IPS-NIHi7 (cell line): ENCODE results near the gene CCDC88C.
A peak's percentile ranks its signal among the peaks of the same experiment; 100 is the strongest.
"Not testable (repeated sequence)": the region's sequence is repeated elsewhere in the genome, so short reads cannot be mapped to it uniquely, and the experiment has no call there.

Source experiments
- DNase-seq: peaks from one replicate; pipeline ENCODE4 v3.0.0; 2012; ENCODE audit warnings: mixed read lengths; ENCODE audit errors: extremely low spot score

The CCDC88C gene

GRCh38 chr14:91267965-91268437 is 149.6 kb downstream of the CCDC88C start:
- no peak for DNase-seq

- not testable (repeated sequence) for DNase-seq
These were observed 151.3 kb downstream of the CCDC88C start for GRCh38 chr14:91266276-91266675.

GRCh38 chr14:91265404-91265803 is 152.2 kb downstream of the CCDC88C start:
- DNase-seq = no peak

GRCh38 chr14:91264151-91265150 is 153.2 kb downstream of the CCDC88C start:
- no peak for DNase-seq

- DNase-seq = no peak
These were observed 154.3 kb downstream of the CCDC88C start for GRCh38 chr14:91263329-91263728.

- DNase-seq = no peak
These were observed 155.6 kb downstream of the CCDC88C start for GRCh38 chr14:91261986-91262549.

GRCh38 chr14:91261115-91261514 is 156.5 kb downstream of the CCDC88C start:
- DNase-seq = no peak

GRCh38 chr14:91258876-91259275 is 158.7 kb downstream of the CCDC88C start:
- no peak for DNase-seq

GRCh38 chr14:91258011-91258618 is 159.5 kb downstream of the CCDC88C start:
- DNase-seq = no peak

GRCh38 chr14:91257328-91258010 is 160.2 kb downstream of the CCDC88C start:
- DNase-seq = no peak

- no peak for DNase-seq
These were observed 161.0 kb downstream of the CCDC88C start for GRCh38 chr14:91256661-91257060.

- no peak for DNase-seq
These were observed 162.5 kb downstream of the CCDC88C start for GRCh38 chr14:91255026-91255695.

GRCh38 chr14:91254461-91254860 is 163.2 kb downstream of the CCDC88C start:
- DNase-seq = no peak

GRCh38 chr14:91253795-91254323 is 163.8 kb downstream of the CCDC88C start:
- DNase-seq = no peak

GRCh38 chr14:91252871-91253794 is 164.5 kb downstream of the CCDC88C start:
- DNase-seq = peak; percentile 73

- no peak for DNase-seq
These were observed 166.7 kb downstream of the CCDC88C start for GRCh38 chr14:91250912-91251311.

- DNase-seq = peak; percentile 55
These were observed 167.6 kb downstream of the CCDC88C start for GRCh38 chr14:91249841-91250616.

GRCh38 chr14:91246051-91246852 is 171.4 kb downstream of the CCDC88C start:
- no peak for DNase-seq
